Astrocyte of the hippocampus (primary cell): ENCODE measurements around the gene LILRA5.
"Not testable (repeated sequence)": the region's sequence is repeated elsewhere in the genome, so short reads cannot be mapped to it uniquely, and the experiment has no call there.

ENCODE experiments used
- DNase-seq: peaks from one replicate; pipeline ENCODE4 v3.0.0; 2011; ENCODE audit warnings: low read depth, low spot score

LILRA5 gene

GRCh38 chr19:54312436-54313377, at the start of gene LILRA5:
LILRA5 (minus strand) TSS chr19:54313166; CDS start chr19:54313019, 147 bp downstream.
- no peak for DNase-seq

DNA sequence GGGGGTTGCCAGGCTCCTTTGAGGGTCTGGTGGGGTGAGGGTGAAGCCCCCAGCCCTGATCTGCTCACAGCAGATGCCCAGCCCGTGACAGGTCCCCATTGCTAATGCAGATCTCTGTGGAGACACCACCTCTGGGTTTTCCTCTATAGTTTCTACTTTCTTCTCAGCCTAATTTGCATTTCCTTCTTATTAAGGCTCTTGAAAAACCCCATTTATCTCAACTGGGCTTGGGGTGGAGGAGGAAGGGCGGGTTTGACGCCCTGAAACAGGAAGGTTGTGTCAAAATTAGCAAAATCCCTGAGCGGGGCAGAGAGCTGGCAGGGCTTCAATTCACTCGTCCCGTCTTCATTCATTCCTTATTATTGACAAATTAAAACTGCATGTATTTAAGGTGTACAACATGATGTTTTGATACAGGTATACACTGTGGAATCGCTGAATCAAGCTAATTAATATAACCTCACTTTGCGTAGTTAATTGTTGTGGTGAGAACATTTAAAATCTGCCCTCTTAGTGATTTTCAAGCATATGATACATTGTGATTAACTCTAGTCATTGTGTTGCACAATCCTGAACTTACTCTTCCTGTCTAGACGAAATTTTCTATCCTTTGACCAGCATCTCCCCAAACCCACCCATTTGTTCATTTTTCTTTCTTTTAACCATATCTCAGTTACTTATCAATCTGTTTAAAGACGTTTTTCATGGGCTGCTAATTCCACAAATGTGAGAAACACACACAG, 48.9 kb upstream of the LILRA5 start:
- DNase-seq: not testable (repeated sequence)

- not testable (repeated sequence) for DNase-seq
Observed at GRCh38 chr19:54359149-54359820, 46.3 kb upstream of the LILRA5 start.

- DNase-seq: no peak
Observed at GRCh38 chr19:54357381-54357780, 44.4 kb upstream of the LILRA5 start.

DNA sequence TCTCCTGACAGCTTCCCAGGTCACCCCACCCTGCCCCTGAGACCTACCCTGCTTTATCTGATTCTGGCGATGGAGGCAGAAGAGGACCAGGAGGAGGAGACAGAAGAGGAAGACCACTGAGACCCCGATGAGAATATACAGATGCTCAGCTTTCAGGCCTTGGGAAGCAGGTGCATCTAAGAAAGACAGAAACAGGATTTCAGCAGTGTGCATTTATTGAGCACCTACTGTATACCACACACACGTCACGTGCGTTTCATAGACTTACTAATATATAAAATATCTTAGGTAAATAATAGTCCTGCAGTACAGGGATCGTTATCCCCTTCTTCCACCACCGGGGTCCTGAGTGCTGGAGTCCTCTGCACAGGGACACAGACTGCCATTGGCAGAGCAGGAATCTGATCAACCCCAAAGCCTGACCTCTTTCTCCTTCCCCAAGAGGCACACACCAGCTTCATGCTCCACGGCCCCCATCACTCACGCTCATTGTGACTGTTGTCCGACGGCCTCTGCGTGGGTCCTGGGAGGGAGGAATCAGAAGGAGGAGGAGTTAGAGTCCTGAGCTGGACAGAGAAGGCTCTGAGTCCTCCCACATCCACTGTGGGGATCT, 43.6 kb upstream of the LILRA5 start:
- DNase-seq: no peak

DNA sequence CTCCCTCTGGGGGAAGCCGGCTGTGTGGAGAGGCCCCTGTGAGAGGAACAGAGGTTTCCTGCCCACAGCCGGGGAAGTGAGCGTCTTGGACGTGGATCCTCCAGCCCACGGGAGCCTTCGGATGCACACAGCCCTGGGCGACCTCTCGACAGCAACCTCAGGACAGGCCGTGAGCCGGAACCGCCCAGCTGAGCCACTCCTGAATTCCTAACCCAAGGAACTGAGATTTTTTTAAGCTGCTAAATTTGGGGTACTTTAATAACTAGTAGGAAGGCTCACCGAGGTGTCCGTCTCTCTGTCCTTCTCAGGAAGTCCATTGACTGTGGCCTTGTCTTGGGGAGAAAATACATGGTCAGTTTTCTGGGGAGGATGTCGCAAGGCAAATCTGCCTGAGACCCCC, 42.7 kb upstream of the LILRA5 start:
- no peak for DNase-seq

DNA sequence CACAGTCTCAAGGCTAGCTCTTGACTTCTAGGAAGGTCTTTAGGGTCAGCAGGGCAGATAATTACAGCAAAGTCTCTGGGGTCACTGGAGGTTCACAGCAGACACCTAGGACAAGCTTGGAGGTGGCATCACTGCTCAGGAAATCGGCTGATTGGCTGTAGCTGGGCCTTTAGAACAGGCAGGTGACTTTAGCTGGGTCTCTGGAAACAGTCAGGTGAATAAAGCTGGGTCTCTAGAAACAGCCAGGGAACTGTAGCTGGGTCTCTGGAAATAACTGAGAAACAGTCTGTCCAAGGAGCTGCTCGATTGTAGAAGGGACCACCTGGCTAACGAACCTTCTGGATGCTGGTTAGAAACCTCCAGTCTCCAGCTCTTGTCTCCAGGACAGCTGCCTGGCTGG, 41.8 kb upstream of the LILRA5 start:
- no peak for DNase-seq

DNA sequence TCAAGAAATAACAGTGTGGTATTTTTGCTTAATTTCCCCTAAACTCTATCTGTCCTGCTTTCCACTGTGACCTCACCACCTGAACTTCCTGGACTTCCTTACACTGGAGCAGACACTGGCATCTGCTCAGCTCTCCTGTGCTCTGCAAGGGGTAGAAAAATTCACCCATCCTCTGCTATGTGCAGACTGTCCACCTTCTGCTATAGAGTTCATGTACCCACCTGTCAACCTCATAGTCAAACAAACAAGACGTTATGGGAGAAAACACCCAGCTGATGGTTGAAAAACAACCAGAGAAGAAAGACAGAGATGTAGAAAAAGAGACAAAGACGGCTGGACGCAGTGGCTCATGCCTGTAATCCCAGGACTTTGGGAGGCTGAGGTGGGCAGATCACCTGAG, 39.6 kb upstream of the LILRA5 start:
- no peak for DNase-seq

GRCh38 chr19:54352041-54352440, 39.1 kb upstream of the LILRA5 start:
- no peak for DNase-seq

GRCh38 chr19:54351474-54351873, 38.5 kb upstream of the LILRA5 start:
- DNase-seq: no peak

- no peak for DNase-seq
Observed at GRCh38 chr19:54345938-54346386, 33.0 kb upstream of the LILRA5 start.

- no peak for DNase-seq
Observed at GRCh38 chr19:54343868-54344267, 30.9 kb upstream of the LILRA5 start.

GRCh38 chr19:54341295-54341694, 28.3 kb upstream of the LILRA5 start:
- no peak for DNase-seq

DNA sequence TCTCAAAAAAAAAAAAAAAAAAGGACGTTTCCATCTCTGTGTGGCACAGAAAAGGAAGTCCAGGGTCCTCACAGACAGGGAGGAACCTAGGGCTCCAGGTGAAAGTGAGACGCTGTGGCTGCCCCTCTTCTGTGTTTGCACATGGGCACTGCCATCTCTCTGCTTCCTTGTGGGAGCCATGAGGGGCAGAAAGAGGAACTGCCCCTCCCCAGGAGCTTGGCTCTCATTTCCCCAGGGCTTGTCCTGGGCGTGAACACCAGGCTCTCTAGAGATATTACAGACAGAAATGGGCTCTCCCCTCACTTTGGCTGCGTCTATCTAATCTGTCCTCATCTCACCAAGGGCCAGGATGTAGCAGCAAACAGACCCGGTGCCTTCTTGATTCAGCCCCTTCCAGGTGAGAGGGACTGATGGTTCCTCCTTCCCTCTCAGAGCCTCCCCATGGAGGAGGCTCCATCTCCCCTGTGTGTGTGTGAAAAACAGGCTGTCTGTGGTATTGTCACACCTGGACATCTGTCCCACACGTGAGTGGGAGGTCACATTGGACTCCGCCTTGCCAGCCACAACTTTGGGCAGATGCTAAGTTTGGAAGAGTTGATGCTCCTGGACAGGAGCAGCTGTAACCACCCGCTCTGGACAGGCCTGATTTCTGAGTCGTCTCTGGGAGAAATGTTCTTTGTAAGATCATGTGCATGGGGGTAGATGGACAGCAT, 26.8 kb upstream of the LILRA5 start:
- DNase-seq: no peak

- DNase-seq: no peak
Observed at GRCh38 chr19:54338521-54338920, 25.6 kb upstream of the LILRA5 start.

- no peak for DNase-seq
Observed at GRCh38 chr19:54337858-54338230, 24.9 kb upstream of the LILRA5 start.

DNA sequence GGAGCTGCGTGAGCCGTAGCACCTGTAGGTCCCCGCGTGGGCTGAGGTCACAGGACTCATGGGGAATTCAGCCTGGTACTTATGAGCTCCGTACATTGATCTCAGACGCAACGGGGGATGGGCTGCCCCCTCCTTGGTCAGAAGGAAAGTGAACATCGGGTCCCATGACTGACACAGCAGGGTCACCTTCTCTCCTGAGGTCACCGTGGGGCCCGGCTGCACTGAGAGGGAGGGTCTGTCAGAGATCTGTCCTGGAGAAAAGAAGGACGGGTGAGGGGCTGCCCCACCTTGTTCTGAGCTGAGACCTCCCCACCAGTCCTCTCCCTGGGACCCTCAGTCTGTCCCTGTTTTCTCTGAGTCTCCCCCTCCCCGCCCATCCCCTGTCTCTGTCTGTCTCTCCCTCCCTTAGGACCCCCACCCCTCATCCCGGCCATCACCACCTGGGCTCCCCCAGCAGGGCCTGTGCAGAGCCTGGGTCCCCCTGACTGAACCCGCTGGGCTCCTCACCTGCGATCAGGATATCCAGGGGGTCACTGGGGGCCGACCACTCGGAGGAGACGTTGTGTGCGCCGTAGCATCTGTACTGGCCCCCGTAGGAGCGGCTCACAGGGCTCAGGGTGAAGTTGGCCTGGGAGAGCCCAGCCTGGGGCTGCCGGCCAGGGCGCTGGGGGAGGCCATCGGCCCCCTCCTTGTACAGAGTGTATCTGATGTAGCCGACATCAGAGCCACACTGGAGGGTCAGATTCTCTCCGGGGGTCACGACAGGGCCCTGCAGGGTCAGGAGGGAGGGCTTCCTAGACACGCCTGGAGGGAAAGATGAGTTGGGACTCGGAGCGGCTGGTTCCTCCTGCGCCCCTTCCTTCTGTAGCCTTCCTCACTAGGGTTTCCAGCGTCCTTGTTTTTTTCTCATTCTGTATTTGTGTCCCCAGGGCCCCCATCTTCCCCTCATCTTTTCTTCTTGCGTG, 24.2 kb upstream of the LILRA5 start:
- no peak for DNase-seq

DNA sequence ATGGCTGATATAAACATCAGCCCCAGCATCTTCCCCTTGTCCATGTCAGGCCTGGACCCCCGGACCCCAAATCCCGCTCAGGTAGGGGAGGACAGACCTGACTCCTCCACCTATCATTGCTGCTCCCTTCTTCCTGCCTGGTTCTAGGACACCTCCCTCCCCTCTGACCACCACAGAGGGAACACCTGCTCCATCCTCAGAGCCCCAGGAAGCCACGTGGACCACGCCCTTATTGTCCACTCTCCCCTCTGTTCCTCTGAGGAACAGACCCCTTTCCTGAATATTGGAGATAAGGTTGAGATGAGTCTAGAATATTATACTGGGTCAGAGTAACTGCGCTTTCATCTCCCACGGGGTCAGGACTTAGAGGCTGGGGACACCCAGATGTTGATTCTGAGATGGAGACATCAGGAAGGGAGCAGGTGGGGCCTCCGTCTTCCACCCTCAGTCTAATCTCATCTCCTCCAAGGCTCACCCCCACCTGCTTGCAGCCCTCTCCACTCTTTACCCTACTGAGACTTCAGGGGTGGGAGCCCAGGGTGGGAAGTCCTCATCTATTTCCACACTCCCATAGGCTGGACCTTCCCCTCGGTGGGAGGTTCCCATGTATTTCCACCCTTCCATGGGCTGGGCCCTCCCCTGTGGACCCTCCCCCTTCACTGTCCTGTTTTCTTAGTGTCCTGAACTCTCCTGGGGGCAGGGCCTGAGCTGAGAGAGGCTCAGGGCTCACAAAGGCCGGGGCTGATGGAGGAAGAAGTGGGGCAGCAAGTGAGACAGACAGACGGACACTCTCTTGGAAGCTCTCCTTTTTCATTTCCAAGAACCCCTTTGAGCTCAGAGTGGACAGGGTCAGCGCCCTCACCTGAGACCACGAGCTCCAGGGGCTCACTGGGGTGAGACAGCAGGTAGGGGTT, 23.3 kb upstream of the LILRA5 start:
- no peak for DNase-seq

GRCh38 chr19:54335164-54335563, 22.2 kb upstream of the LILRA5 start:
- no peak for DNase-seq
